Tibial artery (tissue), 4 donors: Measurements from ENCODE around the gene GRIK2.
"Not testable (repeated sequence)": the region's sequence is repeated elsewhere in the genome, so short reads cannot be mapped to it uniquely, and the experiment has no call there.

Source experiments
- DNase-seq, 2 donors: peaks; one replicate each; pipeline ENCODE4 v3.0.0-alpha.2; 2019
- H3K27ac ChIP-seq, 2 donors: fragments of 200-600 bp; sonication (generic) in 1 of 2; 1 replicate in 1 of 2; 2 replicates in 1 of 2; pipeline ENCODE4 v1.5.1; 2018 to 2019; ENCODE audit warnings: mild to moderate bottlenecking in 1 of 2
- H3K27me3 ChIP-seq, 2 donors: fragments of 200-600 bp; sonication (generic) in 1 of 2; one replicate each; pipeline versions ENCODE4 v1.5.1 to v1.6.0; 2016 to 2019
- H3K36me3 ChIP-seq, 3 donors: fragments of 200-600 bp; sonication (generic) in 2 of 3; one replicate each; pipeline ENCODE4 v1.5.1; 2016 to 2019; ENCODE audit warnings: mild to moderate bottlenecking in 2 of 3
- H3K4me1 ChIP-seq, 4 donors: fragments of 200-600 bp; sonication (generic) in 2 of 4; 1 replicate in 3 of 4; 2 replicates in 1 of 4; pipeline ENCODE4 v1.5.1; 2016 to 2019
- H3K4me3 ChIP-seq, 2 donors: fragments of 200-600 bp; sonication (generic) in 1 of 2; 1 replicate in 1 of 2; 2 replicates in 1 of 2; pipeline ENCODE4 v1.5.1; 2018 to 2019; ENCODE audit warnings: mild to moderate bottlenecking in 2 of 2
- H3K9me3 ChIP-seq, 3 donors: fragments of 200-600 bp; sonication (generic) in 1 of 3; one replicate each; pipeline ENCODE4 v1.5.1; 2016 to 2019
- CTCF ChIP-seq, 2 experiments: fragments of 200-600 bp in 1 of 2; fragments of 450-650 bp in 1 of 2; IDR thresholded peaks; one replicate each; pipeline ENCODE4 v1.5.1; 2017 to 2019; ENCODE audit warnings: antibody characterized with exemption in 2 of 2, mild to moderate bottlenecking in 1 of 2, moderate library complexity in 1 of 2
- intact Hi-C: fragments of 100-400 bp; cut with DNase I; formaldehyde crosslinking; loops from one replicate; pipeline ENCODE4 v1.15.0; 2023; ENCODE audit warnings: low total_unique reads

GRIK2 gene

GRCh38 chr6:101608703-101609102 is 215.2 kb downstream of the GRIK2 start:
- no peak overlapping the region for H3K27ac ChIP-seq
- no peaks in the 10 kb centered on the region for H3K27me3 ChIP-seq
- DNase-seq: no peak
- H3K9me3 ChIP-seq: no peaks in the 10 kb centered on the region
- H3K4me1 ChIP-seq: no peaks in the 10 kb centered on the region
- H3K36me3 ChIP-seq: no peaks in the 10 kb centered on the region
- intact Hi-C loops: no loop called here
- no peak for TF ChIP-seq CTCF (IDR thresholded peaks at IDR 0.05)
- no peak overlapping the region for H3K4me3 ChIP-seq

GRCh38 chr6:101613556-101613955 is 220.0 kb downstream of the GRIK2 start:
- Histone ChIP-seq H3K4me3 (no peak overlapping the region), H3K36me3 (no peaks in the 10 kb centered on the region), H3K27ac (no peak overlapping the region), H3K4me1 (no peaks in the 10 kb centered on the region), H3K27me3 (no peaks in the 10 kb centered on the region), H3K9me3 (no peaks in the 10 kb centered on the region)
- TF ChIP-seq CTCF (IDR thresholded peaks at IDR 0.05): no peak
- intact Hi-C loops: no loop called here
- no peak for DNase-seq

GRCh38 chr6:101614774-101615173 is 221.3 kb downstream of the GRIK2 start:
- Histone ChIP-seq H3K9me3 (no peaks in the 10 kb centered on the region), H3K4me1 (no peaks in the 10 kb centered on the region), H3K36me3 (no peaks in the 10 kb centered on the region), H3K4me3 (no peak overlapping the region), H3K27ac (no peak overlapping the region), H3K27me3 (no peaks in the 10 kb centered on the region)
- intact Hi-C loops: no loop called here
- TF ChIP-seq CTCF (IDR thresholded peaks at IDR 0.05): no peak
- DNase-seq: no peak

- Histone ChIP-seq H3K36me3 (no peaks in the 10 kb centered on the region), H3K9me3 (no peaks in the 10 kb centered on the region), H3K27ac (no peak overlapping the region), H3K4me3 (no peak overlapping the region), H3K27me3 (no peaks in the 10 kb centered on the region), H3K4me1 (no peaks in the 10 kb centered on the region)
- intact Hi-C loops: no loop called here
- TF ChIP-seq CTCF (IDR thresholded peaks at IDR 0.05): no peak
- no peak for DNase-seq
Observed at GRCh38 chr6:101626269-101626668, 232.8 kb downstream of the GRIK2 start.

GRCh38 chr6:101630941-101631340 is 237.4 kb downstream of the GRIK2 start:
- DNase-seq: no peak
- intact Hi-C loops: no loop called here
- Histone ChIP-seq H3K9me3 (no peaks in the 10 kb centered on the region), H3K4me1 (no peaks in the 10 kb centered on the region), H3K27ac (no peak overlapping the region), H3K27me3 (no peaks in the 10 kb centered on the region), H3K36me3 (no peaks in the 10 kb centered on the region), H3K4me3 (no peak overlapping the region)
- no peak for TF ChIP-seq CTCF (IDR thresholded peaks at IDR 0.05)

- no peak for TF ChIP-seq CTCF (IDR thresholded peaks at IDR 0.05)
- no peaks in the 10 kb centered on the region for H3K36me3 ChIP-seq
- no peak overlapping the region for H3K27ac ChIP-seq
- no peaks in the 10 kb centered on the region for H3K27me3 ChIP-seq
- H3K9me3 ChIP-seq: no peaks in the 10 kb centered on the region
- H3K4me3 ChIP-seq: no peak overlapping the region
- intact Hi-C loops: no loop called here
- DNase-seq: no peak
- no peaks in the 10 kb centered on the region for H3K4me1 ChIP-seq
Observed at GRCh38 chr6:101633081-101633480, 239.6 kb downstream of the GRIK2 start.

- H3K4me3 ChIP-seq, H3K9me3 ChIP-seq, intact Hi-C loops, H3K27ac ChIP-seq, DNase-seq, H3K4me1 ChIP-seq, H3K36me3 ChIP-seq, H3K27me3 ChIP-seq: not testable (repeated sequence)
Observed at GRCh38 chr6:101638865-101639264, 245.4 kb downstream of the GRIK2 start.
